ENCODE measurements around the gene PSMB7.
"Not testable (repeated sequence)": the region's sequence is repeated elsewhere in the genome, so short reads cannot be mapped to it uniquely, and the experiment has no call there.

Gene PSMB7

GRCh38 chr9:124437086-124437485, 21.8 kb upstream of the PSMB7 start:
- TF ChIP-seq CTCF (IDR thresholded peaks at IDR 0.05; ENCODE audit: low read depth, low read length): no peak
- DNase-seq (ENCODE audit: extremely low read depth, low read depth): no peak

- no peak for DNase-seq (ENCODE audit: extremely low read depth, low read depth)
- TF ChIP-seq CTCF (IDR thresholded peaks at IDR 0.05; ENCODE audit: low read depth, low read length): no peak
Observed at GRCh38 chr9:124436320-124436719, 21.1 kb upstream of the PSMB7 start.

GRCh38 chr9:124429530-124429867, 14.3 kb upstream of the PSMB7 start:
- DNase-seq (ENCODE audit: extremely low read depth, low read depth): no peak
- TF ChIP-seq CTCF (IDR thresholded peaks at IDR 0.05; ENCODE audit: low read depth, low read length): no peak

GRCh38 chr9:124428751-124429529, 13.7 kb upstream of the PSMB7 start:
- DNase-seq (ENCODE audit: extremely low read depth, low read depth): no peak
- TF ChIP-seq CTCF (IDR thresholded peaks at IDR 0.05; ENCODE audit: low read depth, low read length): no peak

DNA sequence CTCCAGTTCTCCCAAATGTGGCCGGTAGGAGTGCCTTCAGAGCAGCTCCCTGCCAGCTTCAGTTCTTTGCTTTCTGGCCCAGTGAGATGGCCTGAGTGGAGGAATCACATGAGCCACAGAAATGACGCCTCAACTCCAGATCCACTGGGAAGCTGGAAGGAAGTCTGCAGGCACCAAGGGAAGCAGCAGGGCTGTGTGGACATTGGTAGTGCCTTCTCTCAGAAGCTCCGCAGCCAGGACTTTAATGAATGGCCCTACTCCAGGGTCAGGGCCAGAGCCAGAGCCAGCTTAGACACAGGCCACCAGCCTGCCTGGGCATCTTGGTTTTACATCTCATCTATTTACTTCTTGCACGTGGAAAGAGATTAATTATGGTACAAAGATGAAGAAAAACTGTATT, 12.0 kb upstream of the PSMB7 start:
- no peak for DNase-seq (ENCODE audit: extremely low read depth, low read depth)
- no peak for TF ChIP-seq CTCF (IDR thresholded peaks at IDR 0.05; ENCODE audit: low read depth, low read length)

- DNase-seq (ENCODE audit: extremely low read depth, low read depth): no peak
Observed at GRCh38 chr9:124426361-124426760, 11.1 kb upstream of the PSMB7 start.

GRCh38 chr9:124425733-124426132, 10.5 kb upstream of the PSMB7 start:
- DNase-seq (ENCODE audit: extremely low read depth, low read depth): not testable (repeated sequence)

More at GRCh38 chr9:124426361-124426760, 11.1 kb upstream of the PSMB7 start:
- no peak for TF ChIP-seq CTCF (IDR thresholded peaks at IDR 0.05; ENCODE audit: low read depth, low read length)

DNA sequence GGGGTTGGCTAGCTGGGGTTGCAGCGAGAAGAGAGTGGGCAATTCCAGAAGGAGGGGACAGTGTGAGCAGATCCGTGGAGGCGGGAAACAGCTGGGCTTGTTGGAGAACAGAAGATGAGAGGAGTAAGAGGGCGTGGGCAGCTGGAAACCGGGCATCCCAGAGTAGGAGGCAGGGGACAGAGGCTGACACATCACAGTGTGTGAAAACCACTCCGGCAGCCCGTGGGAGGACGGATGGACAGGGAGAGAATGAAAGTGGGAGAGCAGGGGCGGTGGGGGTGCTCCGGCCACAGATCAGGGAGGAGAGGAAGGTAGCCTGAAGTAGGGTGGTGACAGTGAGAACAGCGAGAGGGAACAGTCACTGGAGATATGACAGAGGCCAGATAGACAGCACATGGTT, 8.3 kb upstream of the PSMB7 start:
- no peak for DNase-seq (ENCODE audit: extremely low read depth, low read depth)
- no peak for TF ChIP-seq CTCF (IDR thresholded peaks at IDR 0.05; ENCODE audit: low read depth, low read length)

Measured in AG09319 (cell line).